ENCODE measurements around the gene RAB17.

The RAB17 gene

GRCh38 chr2:237540223-237540775 lies 50.2 kb downstream of the RAB17 start:
- Histone ChIP-seq H3K36me3 (no peaks in the 10 kb centered on the region), H3K4me1 (ENCODE audit: control insufficient read depth in 1 of 2, insufficient read depth in 1 of 2, low read depth in 1 of 2, low read length in 1 of 2) (no peaks in the 10 kb centered on the region), H3K27me3 (no peaks in the 10 kb centered on the region), H3K27ac (no peak overlapping the region), H3K9me3 (no peaks in the 10 kb centered on the region), H3K4me3 (ENCODE audit: low read depth in 1 of 2, low read length in 1 of 2) (no peak overlapping the region)
- no peak for TF ChIP-seq CTCF (IDR thresholded peaks at IDR 0.05)

GRCh38 chr2:237539681-237540080 lies 50.9 kb downstream of the RAB17 start:
- Histone ChIP-seq H3K4me1 (ENCODE audit: control insufficient read depth in 1 of 2, insufficient read depth in 1 of 2, low read depth in 1 of 2, low read length in 1 of 2) (no peaks in the 10 kb centered on the region), H3K9me3 (no peaks in the 10 kb centered on the region), H3K4me3 (ENCODE audit: low read depth in 1 of 2, low read length in 1 of 2) (no peak overlapping the region), H3K36me3 (no peaks in the 10 kb centered on the region), H3K27ac (no peak overlapping the region), H3K27me3 (no peaks in the 10 kb centered on the region)
- TF ChIP-seq CTCF (IDR thresholded peaks at IDR 0.05): no peak

GRCh38 chr2:237538901-237539300 lies 51.6 kb downstream of the RAB17 start:
- Histone ChIP-seq H3K36me3 (no peaks in the 10 kb centered on the region), H3K4me1 (ENCODE audit: control insufficient read depth in 1 of 2, insufficient read depth in 1 of 2, low read depth in 1 of 2, low read length in 1 of 2) (no peaks in the 10 kb centered on the region), H3K27me3 (no peaks in the 10 kb centered on the region)

GRCh38 chr2:237538001-237538720 lies 52.4 kb downstream of the RAB17 start:
- Histone ChIP-seq H3K36me3 (no peaks in the 10 kb centered on the region), H3K27me3 (no peaks in the 10 kb centered on the region), H3K4me1 (ENCODE audit: control insufficient read depth in 1 of 2, insufficient read depth in 1 of 2, low read depth in 1 of 2, low read length in 1 of 2) (no peaks in the 10 kb centered on the region), H3K9me3 (no peaks in the 10 kb centered on the region), H3K4me3 (ENCODE audit: low read depth in 1 of 2, low read length in 1 of 2) (no peak overlapping the region), H3K27ac (no peak overlapping the region)
- TF ChIP-seq CTCF (IDR thresholded peaks at IDR 0.05): no peak

More at GRCh38 chr2:237538901-237539300, 51.6 kb downstream of the RAB17 start:
- no peaks in the 10 kb centered on the region for H3K9me3 ChIP-seq
- no peak overlapping the region for H3K4me3 ChIP-seq (ENCODE audit: low read depth in 1 of 2, low read length in 1 of 2)
- TF ChIP-seq CTCF (IDR thresholded peaks at IDR 0.05): no peak
- no peak overlapping the region for H3K27ac ChIP-seq

- Histone ChIP-seq H3K9me3 (no peaks in the 10 kb centered on the region), H3K27me3 (no peaks in the 10 kb centered on the region), H3K4me1 (ENCODE audit: control insufficient read depth in 1 of 2, insufficient read depth in 1 of 2, low read depth in 1 of 2, low read length in 1 of 2) (peaks cover 0 to 3% of the 10 kb centered on the region in 2 experiments), H3K4me3 (ENCODE audit: low read depth in 1 of 2, low read length in 1 of 2) (no peak overlapping the region), H3K27ac (no peak overlapping the region), H3K36me3 (no peaks in the 10 kb centered on the region)
- no peak for TF ChIP-seq CTCF (IDR thresholded peaks at IDR 0.05)
These were observed 53.9 kb downstream of the RAB17 start for GRCh38 chr2:237536617-237537016.
